Natural killer cell treated with Interleukin-12 subunit alpha and Interleukin-12 subunit beta and Interleukin-15 and Interleukin-18, amount 100 ng/mL, for 72 hours (primary cell): Measurements from ENCODE around the gene FAM3B. TPM values are rescaled to one million over a fixed set of nuclear protein-coding genes. Genes with fewer than 3 reads are reported as not detected.
A peak's percentile ranks its signal among the peaks of the same experiment; 100 is the strongest.

Source experiments
- ATAC-seq, 2 donors: fragments of 150-1000 bp; cut with Tn5 transposase in 1 of 2; sonication (Bioruptor Pico), chemical (Tn5 transposase) in 1 of 2; 2 replicates each; pipeline ENCODE4 v1.10.0; 2021
- DNase-seq: peaks from one replicate; pipeline ENCODE4 v3.0.0; 2022; ENCODE audit warnings: low spot score
- H3K27ac Mint-ChIP-seq, 2 donors: 1 replicate in 1 of 2; 2 replicates in 1 of 2; pipeline ENCODE4 v1.8.0; 2022; ENCODE audit warnings: mixed read lengths in 2 of 2, mild to moderate bottlenecking in 1 of 2, moderate library complexity in 1 of 2
- H3K27me3 Mint-ChIP-seq, 2 donors: 1 replicate in 1 of 2; 2 replicates in 1 of 2; pipeline ENCODE4 v1.8.0; 2022; ENCODE audit warnings: mixed read lengths in 2 of 2
- H3K36me3 Mint-ChIP-seq: one replicate; pipeline ENCODE4 v1.8.0; 2022; ENCODE audit warnings: mixed read lengths
- H3K4me1 Mint-ChIP-seq, 2 donors: 1 replicate in 1 of 2; 2 replicates in 1 of 2; pipeline ENCODE4 v1.8.0; 2022; ENCODE audit warnings: low read depth in 2 of 2, mixed read lengths in 2 of 2, mild to moderate bottlenecking in 1 of 2
- H3K4me3 Mint-ChIP-seq: one replicate; pipeline ENCODE4 v1.8.0; 2022; ENCODE audit warnings: mixed read lengths
- H3K9me3 Mint-ChIP-seq: 2 replicates; pipeline ENCODE4 v1.8.0; 2022; ENCODE audit warnings: mixed read lengths
- total RNA-seq, 2 donors: library from RNA; stranded (reverse); gene quantifications; one replicate each; pipeline ENCODE4 v1.2.3, GENCODE V29; 2022

The FAM3B gene, protein sequence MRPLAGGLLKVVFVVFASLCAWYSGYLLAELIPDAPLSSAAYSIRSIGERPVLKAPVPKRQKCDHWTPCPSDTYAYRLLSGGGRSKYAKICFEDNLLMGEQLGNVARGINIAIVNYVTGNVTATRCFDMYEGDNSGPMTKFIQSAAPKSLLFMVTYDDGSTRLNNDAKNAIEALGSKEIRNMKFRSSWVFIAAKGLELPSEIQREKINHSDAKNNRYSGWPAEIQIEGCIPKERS
- total RNA-seq: not detected

DNA sequence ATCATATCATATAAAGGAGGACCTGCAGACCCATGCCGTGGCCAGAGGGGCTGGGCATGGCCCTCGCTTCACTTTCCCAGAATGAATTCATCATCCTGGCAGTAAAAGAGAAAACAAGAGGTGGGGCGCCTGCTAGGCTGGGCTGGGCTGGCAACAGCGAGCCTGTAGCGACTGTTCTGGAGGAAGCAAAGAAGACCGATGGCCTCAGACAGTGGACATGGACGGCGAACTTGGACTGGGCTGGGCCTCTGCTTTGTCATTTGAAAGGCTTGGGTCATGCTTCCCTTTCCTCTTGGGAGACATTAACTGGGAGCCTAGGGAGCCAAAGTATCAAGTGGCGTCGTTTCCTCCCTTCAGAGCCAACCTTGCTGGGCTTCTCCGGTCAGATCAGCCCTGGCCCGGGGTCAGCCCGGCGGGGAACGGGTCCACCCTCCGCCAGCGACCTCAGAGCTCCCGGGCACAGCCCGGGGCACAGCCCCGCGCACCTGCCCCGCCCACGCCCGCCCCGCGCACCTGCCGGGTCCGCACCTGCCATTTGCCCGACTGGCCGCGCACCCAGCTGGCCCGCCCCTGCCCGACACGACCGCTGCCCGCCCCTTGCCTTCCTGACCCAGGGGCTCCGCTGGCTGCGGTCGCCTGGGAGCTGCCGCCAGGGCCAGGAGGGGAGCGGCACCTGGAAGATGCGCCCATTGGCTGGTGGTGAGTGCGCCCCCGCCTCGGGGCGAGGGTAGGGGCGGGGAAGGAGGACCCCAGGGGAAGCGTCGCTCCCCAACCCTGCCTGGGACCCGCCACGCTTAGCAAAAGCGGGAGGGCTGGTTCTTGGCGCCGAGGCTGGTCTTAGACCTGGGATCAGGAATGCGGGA, at the start of gene FAM3B:
Gene FAM3B, plus strand, starts transcription at position 602 of the 863 bp plus-strand sequence. Its CDS starts 79 bp downstream, at position 681.
- DNase-seq (no peak), ATAC-seq (peak in 1 of 2 donors; percentile 32)
- Mint-ChIP-seq H3K27me3 (peaks cover 35 to 38% of the 10 kb centered on the region in 2 donors), H3K9me3 (no peaks in the 10 kb centered on the region), H3K36me3 (no peaks in the 10 kb centered on the region), H3K4me1 (no peaks in the 10 kb centered on the region), H3K4me3 (no peak within 1 kb of the TSS), H3K27ac (no peak within 1 kb of the TSS)

DNA sequence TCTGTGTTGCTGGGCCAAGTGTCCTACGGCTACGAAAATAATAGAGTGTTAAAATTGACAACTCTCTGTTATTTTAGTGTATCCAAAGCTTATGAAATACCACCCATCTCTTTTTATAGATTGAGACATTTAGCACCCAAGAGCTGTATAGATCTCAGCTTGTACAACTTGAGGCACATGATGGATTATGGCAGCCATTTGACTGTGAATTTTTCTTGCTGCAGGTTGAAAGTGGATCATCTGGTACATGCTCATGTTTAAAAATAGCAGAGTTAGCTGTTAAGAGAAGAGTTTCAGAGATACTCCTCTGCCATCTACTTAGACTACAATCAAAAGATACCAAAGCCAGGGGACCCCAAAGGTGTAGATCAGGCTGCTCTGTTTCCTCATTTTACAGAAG, 49.3 kb upstream of the FAM3B start:
- peaks cover 4% of the 10 kb centered on the region for H3K36me3 Mint-ChIP-seq
- peaks cover 21 to 25% of the 10 kb centered on the region in 2 donors for H3K27me3 Mint-ChIP-seq
- H3K9me3 Mint-ChIP-seq: peaks cover 3% of the 10 kb centered on the region
- no peak overlapping the region for H3K27ac Mint-ChIP-seq
- DNase-seq (no peak), ATAC-seq (no peak)
- no peaks in the 10 kb centered on the region for H3K4me1 Mint-ChIP-seq
- H3K4me3 Mint-ChIP-seq: no peak overlapping the region

DNA sequence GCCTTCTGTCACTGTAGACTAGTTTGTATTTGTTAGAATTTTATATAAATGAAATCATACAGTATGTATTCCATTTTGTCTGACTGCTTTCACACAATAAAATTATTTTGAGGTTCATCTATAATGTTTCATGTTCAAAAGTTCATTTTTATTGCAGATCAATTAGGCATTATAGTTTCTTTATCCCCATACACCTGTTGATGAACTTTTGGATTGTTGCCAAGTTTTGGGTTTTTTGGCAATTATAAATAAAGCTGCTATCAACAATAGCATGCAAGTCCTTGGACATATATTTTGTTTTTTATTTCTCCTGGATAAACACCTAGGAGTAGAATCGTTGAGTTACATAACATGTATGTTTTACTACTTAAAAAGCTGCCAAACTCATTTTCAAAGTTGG, 47.1 kb upstream of the FAM3B start:
- Mint-ChIP-seq H3K27me3 (peaks cover 15 to 25% of the 10 kb centered on the region in 2 donors), H3K4me1 (no peaks in the 10 kb centered on the region), H3K36me3 (peaks cover 11% of the 10 kb centered on the region), H3K27ac (no peak overlapping the region), H3K4me3 (no peak overlapping the region), H3K9me3 (peaks cover 4% of the 10 kb centered on the region)
- ATAC-seq (no peak), DNase-seq (no peak)

DNA sequence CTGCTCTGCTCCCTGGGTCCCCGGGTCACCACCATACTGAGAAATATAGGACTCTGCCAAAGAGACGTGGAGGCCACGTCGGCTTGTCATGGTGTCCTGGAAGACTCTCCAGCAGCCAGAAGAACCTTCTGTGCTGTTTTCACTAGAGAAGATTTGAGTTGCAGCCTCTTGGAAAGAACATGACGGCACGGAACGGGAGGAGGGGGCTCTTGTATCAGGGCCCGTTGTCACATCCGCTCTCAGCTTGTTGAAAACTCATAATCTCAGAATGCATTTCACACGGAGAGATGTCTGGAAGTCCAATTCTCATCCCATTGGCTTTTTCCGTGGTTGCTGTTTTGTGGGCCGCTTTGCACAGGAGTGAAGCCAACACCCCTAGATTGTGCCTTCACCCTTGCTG, 39.4 kb upstream of the FAM3B start:
- no peak for ATAC-seq
- Mint-ChIP-seq H3K9me3 (peaks cover 3% of the 10 kb centered on the region), H3K27ac (no peak overlapping the region), H3K27me3 (peaks cover 10 to 11% of the 10 kb centered on the region in 2 donors), H3K36me3 (peaks cover 9% of the 10 kb centered on the region), H3K4me3 (no peak overlapping the region), H3K4me1 (no peaks in the 10 kb centered on the region)
- no peak for DNase-seq

DNA sequence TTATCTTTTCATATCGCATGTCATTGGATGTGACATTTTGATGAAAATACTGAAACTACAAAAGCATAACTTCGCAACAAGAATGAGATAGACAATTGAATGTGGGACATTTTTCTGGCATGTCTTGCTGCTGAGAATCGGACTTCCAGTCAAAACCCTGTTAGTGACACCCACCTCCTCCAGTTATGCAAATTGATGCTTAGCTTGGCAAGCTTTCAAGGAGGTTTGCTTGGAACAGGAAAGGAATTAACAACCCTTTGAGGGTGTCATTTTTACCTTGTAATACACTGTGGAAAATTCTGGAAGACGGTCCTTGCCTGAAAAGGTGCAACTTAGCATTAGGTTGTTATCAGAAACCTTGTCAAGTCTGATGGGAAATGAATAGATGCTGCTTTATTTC, 38.8 kb upstream of the FAM3B start:
- DNase-seq (no peak), ATAC-seq (no peak)
- H3K9me3 Mint-ChIP-seq: no peaks in the 10 kb centered on the region
- no peak overlapping the region for H3K4me3 Mint-ChIP-seq
- H3K27ac Mint-ChIP-seq: no peak overlapping the region
- H3K36me3 Mint-ChIP-seq: peaks cover 3% of the 10 kb centered on the region
- H3K27me3 Mint-ChIP-seq: peaks cover 8 to 12% of the 10 kb centered on the region in 2 donors
- peaks cover 0 to under 1% of the 10 kb centered on the region in 2 donors for H3K4me1 Mint-ChIP-seq

DNA sequence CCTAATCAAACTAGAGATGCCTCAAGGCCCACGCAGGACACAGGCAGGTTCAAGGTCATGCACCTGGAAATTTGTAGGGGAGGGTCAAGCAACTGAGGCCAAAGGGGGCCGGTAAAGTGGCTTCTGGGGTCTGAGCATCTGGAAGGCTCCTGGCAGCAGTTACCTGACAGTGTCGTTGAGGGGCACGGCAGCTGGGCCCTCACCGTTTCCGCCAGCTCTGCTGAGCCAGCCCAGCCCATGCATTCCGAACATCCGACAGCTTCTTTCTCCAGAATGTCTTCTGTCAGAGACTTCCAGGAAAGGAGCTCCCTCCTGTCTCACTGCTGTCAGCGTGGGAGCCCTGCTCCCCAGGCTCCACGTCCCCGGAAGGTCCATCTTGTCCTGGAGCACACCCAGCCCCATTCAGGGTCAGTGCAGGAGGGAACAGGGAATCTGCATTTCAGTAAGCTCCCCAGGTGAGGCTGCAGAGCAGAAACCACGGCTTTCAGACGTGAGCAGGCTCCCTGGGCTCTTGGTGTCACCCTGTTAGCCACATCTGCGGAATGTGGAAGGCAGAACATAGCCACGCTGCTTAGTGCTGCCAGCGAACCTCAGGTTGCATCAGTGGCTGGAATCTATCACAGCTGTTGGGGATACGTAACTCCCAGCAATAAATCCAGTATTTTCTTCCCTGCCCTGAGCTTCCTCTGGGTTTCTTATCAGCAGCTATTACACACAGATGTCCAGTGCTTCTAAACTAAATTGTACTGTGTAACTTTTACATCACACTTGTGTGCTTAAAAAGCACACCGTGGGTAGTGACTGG, 36.3 kb upstream of the FAM3B start:
- ATAC-seq (peak in 1 of 2 donors; percentile 43), DNase-seq (no peak)
- Mint-ChIP-seq H3K27me3 (peaks cover 15 to 17% of the 10 kb centered on the region in 2 donors), H3K9me3 (no peaks in the 10 kb centered on the region), H3K36me3 (no peaks in the 10 kb centered on the region), H3K27ac (no peak overlapping the region), H3K4me1 (peaks cover 0 to 4% of the 10 kb centered on the region in 2 donors), H3K4me3 (no peak overlapping the region)

DNA sequence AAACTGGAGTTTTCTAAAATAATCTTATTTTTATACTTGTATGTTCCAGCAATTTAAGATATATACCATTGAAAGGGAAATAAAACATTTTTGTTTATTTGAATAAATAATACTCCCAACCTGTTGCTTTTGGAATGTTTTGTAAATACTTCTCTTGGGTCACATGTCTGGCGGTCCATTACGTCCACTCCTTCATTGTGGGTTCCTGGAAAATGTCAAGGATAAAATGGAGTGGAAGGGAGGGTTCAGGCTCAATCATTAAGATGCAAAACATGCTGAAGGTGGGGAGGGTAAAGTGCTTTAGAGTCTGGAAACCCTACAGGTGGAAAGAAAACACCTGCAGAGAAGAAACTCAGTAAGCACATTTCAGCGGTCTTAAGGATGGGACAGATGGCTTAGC, 34.2 kb upstream of the FAM3B start:
- Mint-ChIP-seq H3K4me1 (peaks cover 0 to 4% of the 10 kb centered on the region in 2 donors), H3K27me3 (peaks cover 13 to 17% of the 10 kb centered on the region in 2 donors), H3K9me3 (no peaks in the 10 kb centered on the region), H3K27ac (no peak overlapping the region), H3K36me3 (no peaks in the 10 kb centered on the region), H3K4me3 (no peak overlapping the region)
- no peak for DNase-seq
- no peak for ATAC-seq

DNA sequence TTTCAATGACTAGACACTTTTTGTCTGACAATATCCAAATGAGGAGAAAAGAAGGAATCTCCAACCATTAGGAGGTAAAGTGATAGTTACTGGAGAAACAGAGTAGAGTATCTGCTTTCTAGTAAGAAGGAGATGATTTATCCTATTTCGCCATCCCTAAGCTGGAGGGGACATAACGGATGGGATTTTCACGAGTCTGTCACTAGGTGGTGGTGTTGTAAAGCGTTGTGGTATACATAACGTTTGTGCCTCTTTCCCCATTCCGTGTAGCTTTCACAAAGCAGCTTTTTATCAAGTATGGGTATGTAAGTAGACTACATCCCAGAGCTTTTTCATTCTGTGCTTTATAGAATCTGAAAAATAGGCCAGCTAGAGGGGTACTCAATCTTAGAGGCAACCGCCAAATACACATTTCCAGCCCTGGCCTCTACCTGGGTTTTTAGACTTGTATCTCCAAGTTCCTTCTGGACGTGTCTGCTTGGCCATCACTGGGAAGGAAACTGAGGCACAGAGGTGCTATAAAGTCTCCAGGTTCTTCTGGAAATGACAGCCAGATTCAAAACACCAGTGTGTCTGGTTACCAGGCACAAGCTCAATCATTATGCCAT, 33.3 kb upstream of the FAM3B start:
- Mint-ChIP-seq H3K27me3 (peaks cover 13 to 17% of the 10 kb centered on the region in 2 donors), H3K27ac (no peak overlapping the region), H3K36me3 (no peaks in the 10 kb centered on the region), H3K4me1 (peaks cover 0 to 4% of the 10 kb centered on the region in 2 donors), H3K4me3 (no peak overlapping the region), H3K9me3 (no peaks in the 10 kb centered on the region)
- DNase-seq (no peak), ATAC-seq (peak; percentile 71 to 75)

DNA sequence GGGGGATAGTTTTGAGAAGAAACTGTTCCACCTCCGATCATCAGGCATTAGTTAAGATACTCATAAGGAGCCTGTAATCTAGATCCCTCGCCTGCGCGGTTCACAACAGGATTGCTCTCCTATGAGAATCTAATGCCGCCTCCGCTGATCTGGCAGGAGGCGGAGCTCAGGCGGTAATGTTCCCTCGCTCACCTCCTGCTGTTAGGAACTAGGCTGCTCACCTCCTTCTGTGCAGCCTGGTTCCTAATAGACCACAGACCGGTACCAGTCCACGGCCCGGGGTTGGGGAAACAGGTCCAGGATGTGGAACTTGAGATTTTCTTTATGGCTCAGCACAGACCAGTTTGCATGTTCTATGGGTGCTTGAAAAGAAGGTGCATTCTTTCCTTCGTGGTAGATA, 27.2 kb upstream of the FAM3B start:
- no peaks in the 10 kb centered on the region for H3K36me3 Mint-ChIP-seq
- ATAC-seq (no peak), DNase-seq (no peak)
- no peak overlapping the region for H3K4me3 Mint-ChIP-seq
- no peak overlapping the region for H3K27ac Mint-ChIP-seq
- peaks cover 19 to 48% of the 10 kb centered on the region in 2 donors for H3K27me3 Mint-ChIP-seq
- H3K9me3 Mint-ChIP-seq: no peaks in the 10 kb centered on the region
- H3K4me1 Mint-ChIP-seq: peaks cover 8 to 9% of the 10 kb centered on the region in 2 donors

DNA sequence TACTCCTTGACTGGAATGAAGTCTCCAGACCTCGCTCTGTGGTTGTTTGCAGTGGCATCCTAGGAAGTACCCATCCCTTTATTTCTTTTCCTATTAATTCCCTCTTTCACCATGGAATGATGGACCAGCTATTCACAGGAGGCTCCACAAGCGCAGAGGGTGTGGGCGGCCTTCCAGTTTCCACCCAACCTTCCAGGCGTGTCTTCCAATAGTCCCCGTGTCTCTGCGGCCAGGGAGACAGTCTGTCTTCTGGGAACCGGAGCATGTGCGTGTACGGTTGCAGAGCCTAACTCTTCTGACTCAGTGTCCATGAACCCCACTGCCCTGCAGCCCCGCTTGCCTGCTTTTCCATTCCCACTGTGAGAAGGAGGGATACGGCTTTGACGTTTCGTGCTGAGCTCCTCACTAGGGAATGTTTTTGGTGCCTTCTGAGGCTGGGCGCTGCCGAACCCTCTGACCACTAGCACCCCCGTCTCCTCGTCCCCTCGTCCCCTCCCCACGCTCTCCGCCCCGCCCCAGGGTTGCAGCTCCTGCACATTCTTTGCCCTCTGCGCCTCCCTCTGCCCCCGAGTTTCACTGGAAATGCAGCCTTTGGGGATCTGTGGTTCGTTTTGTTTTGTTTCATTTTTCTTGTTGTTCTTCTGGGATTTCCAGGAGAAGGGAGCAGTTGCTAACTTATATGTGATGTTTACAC, 26.3 kb upstream of the FAM3B start:
- ATAC-seq: no peak
- peaks cover 23 to 46% of the 10 kb centered on the region in 2 donors for H3K27me3 Mint-ChIP-seq

DNA sequence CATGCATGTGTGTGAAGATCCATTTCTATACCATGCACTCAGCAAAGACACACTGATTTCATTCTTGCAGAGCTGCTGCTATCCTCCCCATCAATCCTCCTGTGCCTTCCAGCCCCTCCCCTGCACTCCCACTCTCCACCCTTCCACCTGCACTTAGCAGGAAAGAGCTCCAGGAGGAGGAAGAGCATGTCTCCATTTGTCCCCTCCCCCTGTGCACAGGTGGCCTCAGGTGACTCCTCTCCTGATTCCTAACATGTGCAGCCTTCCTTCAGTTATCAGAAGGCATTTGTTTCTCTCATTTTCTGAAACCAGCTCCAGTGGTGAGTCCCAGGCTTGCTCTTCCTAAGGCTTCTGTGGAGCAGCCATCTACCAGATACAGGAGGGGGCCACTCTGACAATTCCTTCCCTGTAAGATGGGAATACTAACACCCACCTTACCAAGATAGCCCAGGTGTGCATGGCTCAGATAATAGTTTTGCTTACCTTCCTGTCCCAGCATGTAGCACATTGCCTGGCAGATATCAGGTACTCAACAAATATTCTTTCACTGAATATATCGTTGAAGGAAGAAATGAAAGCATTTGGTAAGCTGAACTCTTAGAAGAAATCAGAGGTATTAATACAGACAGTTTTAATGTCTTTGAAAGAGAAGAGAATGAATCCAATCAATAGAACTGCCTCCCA, 21.9 kb upstream of the FAM3B start:
- H3K27ac Mint-ChIP-seq: no peak overlapping the region
- H3K4me3 Mint-ChIP-seq: no peak overlapping the region
- H3K9me3 Mint-ChIP-seq: no peaks in the 10 kb centered on the region
- H3K36me3 Mint-ChIP-seq: no peaks in the 10 kb centered on the region
- DNase-seq: no peak
- peaks cover 8 to 9% of the 10 kb centered on the region in 2 donors for H3K4me1 Mint-ChIP-seq
- peaks cover 32 to 42% of the 10 kb centered on the region in 2 donors for H3K27me3 Mint-ChIP-seq
- ATAC-seq: no peak

More for the DNA sequence above, 26.3 kb upstream of the FAM3B start:
- Mint-ChIP-seq H3K36me3 (no peaks in the 10 kb centered on the region), H3K9me3 (no peaks in the 10 kb centered on the region), H3K4me3 (no peak overlapping the region), H3K27ac (no peak overlapping the region), H3K4me1 (peaks cover 8 to 9% of the 10 kb centered on the region in 2 donors)
- DNase-seq: no peak

DNA sequence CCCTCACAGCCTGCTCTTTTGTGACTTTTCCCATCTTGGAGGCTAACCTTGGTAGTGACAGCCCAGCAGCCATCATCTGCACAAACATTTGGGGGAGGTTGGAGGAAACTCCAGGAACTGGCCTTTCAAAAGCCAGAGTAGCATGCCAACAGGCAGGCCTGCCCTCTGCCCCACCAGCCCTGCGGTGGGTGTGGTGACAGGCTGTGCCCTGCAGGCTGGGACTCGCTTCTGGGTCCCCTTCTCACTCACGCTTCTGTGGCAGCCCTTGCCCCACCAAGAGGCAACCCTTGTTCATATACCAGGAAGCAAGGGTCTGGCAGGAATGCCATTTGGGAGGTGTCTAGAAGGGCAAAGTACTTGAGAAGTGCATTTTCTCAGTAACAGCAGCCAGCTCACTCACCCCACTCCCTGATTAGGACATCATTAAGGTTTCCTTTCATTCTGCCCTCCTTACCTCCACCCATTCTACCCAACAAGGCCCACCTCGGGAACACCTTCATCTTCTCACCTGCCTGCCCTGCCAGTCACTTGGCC, 20.8 kb upstream of the FAM3B start:
- Mint-ChIP-seq H3K36me3 (no peaks in the 10 kb centered on the region), H3K27ac (no peak overlapping the region), H3K4me3 (no peak overlapping the region), H3K27me3 (peaks cover 28 to 32% of the 10 kb centered on the region in 2 donors), H3K9me3 (no peaks in the 10 kb centered on the region), H3K4me1 (peaks cover 8 to 9% of the 10 kb centered on the region in 2 donors)
- no peak for ATAC-seq
- DNase-seq: no peak
